ENCODE measurements around the gene ABCC1. TPM values are rescaled to one million over a fixed set of nuclear protein-coding genes. Genes with fewer than 3 reads are reported as not detected.
A peak's percentile ranks its signal among the peaks of the same experiment; 100 is the strongest.

Gene ABCC1
- total RNA-seq, 1 donor from 2014 or later: 69.4 TPM

DNA sequence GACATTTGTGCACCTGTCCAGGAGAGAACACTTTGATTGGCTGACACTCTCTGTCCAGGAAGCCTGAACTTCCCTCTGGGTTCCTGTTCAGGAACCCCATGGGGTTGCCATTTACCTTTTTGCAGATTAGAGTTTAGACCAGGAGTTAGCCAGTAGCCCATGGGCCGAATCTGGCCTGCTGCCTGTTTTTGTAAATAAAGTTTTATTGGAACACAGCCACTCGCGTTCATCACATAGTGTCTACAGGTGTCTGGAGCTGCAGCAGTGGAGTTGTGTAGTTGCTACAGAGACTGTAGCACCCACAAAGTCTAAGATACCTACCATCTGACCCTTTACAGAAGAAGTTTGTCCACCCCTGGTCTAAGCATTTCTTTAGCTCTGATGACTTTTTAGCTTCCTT is 70.9 kb downstream of the ABCC1 start:
- no peak for DNase-seq (ENCODE audit: low spot score in 2 of 2, unreplicated experiment in 2 of 2)
- Mint-ChIP-seq H3K27me3 (ENCODE audit: low read depth) (no peaks in the 10 kb centered on the region), H3K4me3 (no peak overlapping the region), H3K36me3 (peaks cover 41% of the 10 kb centered on the region), H3K27ac (no peak overlapping the region), H3K9me3 (no peaks in the 10 kb centered on the region), H3K4me1 (peaks cover 18% of the 10 kb centered on the region)
- TF ChIP-seq, protein P1, sequence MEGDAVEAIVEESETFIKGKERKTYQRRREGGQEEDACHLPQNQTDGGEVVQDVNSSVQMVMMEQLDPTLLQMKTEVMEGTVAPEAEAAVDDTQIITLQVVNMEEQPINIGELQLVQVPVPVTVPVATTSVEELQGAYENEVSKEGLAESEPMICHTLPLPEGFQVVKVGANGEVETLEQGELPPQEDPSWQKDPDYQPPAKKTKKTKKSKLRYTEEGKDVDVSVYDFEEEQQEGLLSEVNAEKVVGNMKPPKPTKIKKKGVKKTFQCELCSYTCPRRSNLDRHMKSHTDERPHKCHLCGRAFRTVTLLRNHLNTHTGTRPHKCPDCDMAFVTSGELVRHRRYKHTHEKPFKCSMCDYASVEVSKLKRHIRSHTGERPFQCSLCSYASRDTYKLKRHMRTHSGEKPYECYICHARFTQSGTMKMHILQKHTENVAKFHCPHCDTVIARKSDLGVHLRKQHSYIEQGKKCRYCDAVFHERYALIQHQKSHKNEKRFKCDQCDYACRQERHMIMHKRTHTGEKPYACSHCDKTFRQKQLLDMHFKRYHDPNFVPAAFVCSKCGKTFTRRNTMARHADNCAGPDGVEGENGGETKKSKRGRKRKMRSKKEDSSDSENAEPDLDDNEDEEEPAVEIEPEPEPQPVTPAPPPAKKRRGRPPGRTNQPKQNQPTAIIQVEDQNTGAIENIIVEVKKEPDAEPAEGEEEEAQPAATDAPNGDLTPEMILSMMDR (IDR thresholded peaks at IDR 0.05; ENCODE audit: unreplicated experiment): no peak

DNA sequence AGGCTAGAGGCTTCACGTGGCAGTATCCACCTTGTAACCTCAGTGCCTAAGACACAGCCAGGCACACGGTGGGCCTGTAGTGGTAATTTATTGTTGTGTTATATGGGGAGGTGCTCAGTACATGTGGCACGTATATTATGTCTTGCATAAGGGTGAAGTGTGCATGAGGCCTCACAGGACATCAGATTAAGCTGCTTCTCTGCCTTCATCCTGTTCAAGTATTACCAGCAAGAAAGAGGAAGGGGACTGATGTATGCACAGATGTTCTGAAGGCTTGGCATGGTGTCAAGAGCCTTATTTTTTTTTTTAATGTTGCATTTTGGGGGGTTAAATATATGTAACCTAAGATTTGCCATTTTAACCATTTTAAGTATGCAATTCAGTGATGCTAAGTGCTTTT is 71.6 kb downstream of the ABCC1 start:
- H3K4me3 Mint-ChIP-seq: no peak overlapping the region
- H3K27me3 Mint-ChIP-seq (ENCODE audit: low read depth): no peaks in the 10 kb centered on the region
- H3K4me1 Mint-ChIP-seq: peaks cover 18% of the 10 kb centered on the region
- peak overlapping the region; percentile 35 for H3K27ac Mint-ChIP-seq
- H3K9me3 Mint-ChIP-seq: no peaks in the 10 kb centered on the region
- TF ChIP-seq, protein P1 (IDR thresholded peaks at IDR 0.05; ENCODE audit: unreplicated experiment): no peak
- no peak for DNase-seq (ENCODE audit: low spot score in 2 of 2, unreplicated experiment in 2 of 2)
- H3K36me3 Mint-ChIP-seq: peaks cover 39% of the 10 kb centered on the region

DNA sequence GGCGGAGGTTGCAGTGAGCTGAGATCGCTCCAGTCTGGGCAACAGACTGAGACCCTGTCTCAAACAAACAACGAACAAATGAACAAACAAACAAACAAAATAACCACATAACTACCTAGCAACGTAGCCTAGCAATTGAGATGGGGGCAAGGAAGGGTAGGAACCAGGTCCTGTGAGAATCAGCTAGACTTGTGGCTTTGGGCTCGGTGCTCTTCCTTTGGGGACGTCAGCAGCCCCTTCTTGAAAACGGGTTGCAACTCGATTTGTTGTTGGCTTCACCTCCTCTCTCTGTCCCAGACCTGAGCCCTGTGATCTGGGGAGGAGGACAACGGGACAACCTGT is 72.2 kb downstream of the ABCC1 start:
- TF ChIP-seq, protein P1 (IDR thresholded peaks at IDR 0.05; ENCODE audit: unreplicated experiment): no peak
- H3K9me3 Mint-ChIP-seq: no peaks in the 10 kb centered on the region
- no peaks in the 10 kb centered on the region for H3K27me3 Mint-ChIP-seq (ENCODE audit: low read depth)
- DNase-seq (ENCODE audit: low spot score in 2 of 2, unreplicated experiment in 2 of 2): no peak
- peaks cover 18% of the 10 kb centered on the region for H3K4me1 Mint-ChIP-seq
- peaks cover 34% of the 10 kb centered on the region for H3K36me3 Mint-ChIP-seq
- H3K27ac Mint-ChIP-seq: no peak overlapping the region
- H3K4me3 Mint-ChIP-seq: no peak overlapping the region

DNA sequence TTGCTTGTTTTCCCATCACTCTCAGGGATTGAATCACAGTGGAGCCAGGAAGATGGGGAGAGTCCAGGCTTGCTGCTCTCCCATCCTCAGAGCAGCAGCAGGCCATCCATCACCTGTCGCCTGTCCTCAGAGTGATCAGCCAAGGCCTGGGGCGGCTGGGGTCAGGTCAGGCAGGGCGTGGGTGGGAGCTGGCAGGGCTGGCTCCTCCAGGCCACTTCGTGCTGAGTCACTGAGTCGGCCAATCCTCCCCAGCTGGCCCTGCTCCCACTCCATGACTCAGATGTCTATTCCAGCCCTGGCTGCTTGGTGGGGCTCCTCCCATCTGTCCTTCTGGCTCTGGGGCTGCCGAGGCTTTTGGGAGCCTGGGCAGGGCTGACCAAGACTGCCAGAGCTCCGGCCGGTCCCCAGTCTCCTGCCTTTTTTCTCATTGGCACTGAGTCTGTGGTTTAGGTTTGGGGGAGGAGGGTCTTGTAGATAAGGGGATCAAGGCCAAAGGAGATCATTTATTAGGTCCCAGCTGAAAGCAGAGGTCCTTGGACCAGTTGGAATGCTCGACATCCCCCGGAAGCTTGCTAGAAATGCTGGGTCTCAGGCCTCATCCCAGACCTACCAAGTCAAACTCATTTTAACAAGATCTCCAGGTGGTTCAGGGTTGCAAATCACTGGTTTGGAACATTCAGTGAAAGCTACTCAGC is 72.7 kb downstream of the ABCC1 start:
- H3K4me1 Mint-ChIP-seq: peaks cover 18% of the 10 kb centered on the region
- no peak overlapping the region for H3K4me3 Mint-ChIP-seq
- TF ChIP-seq, protein P1 (IDR thresholded peaks at IDR 0.05; ENCODE audit: unreplicated experiment): no peak
- no peaks in the 10 kb centered on the region for H3K27me3 Mint-ChIP-seq (ENCODE audit: low read depth)
- no peaks in the 10 kb centered on the region for H3K9me3 Mint-ChIP-seq
- DNase-seq (ENCODE audit: low spot score in 2 of 2, unreplicated experiment in 2 of 2): peak; percentile 35 to 65
- H3K36me3 Mint-ChIP-seq: peaks cover 29% of the 10 kb centered on the region
- H3K27ac Mint-ChIP-seq: peak overlapping the region; percentile 73

DNA sequence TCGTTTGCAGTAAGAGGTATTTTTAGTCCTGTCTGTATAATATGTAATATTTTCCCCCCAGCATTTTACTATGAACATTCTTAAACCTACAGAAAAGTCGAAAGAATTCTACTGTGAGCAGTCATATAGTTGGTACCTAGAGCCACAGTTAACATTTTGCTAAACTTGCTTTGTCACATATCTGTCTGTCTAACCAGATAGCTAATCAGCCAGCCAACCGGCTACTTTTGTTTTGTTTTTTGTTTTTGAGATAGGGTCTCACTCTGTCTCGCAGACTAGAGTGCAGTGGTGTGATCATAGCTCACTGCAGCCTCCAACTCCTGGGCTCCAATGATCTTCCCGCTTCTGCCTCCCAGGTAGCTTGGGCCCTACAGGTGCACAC is 73.3 kb downstream of the ABCC1 start:
- Mint-ChIP-seq H3K4me1 (peaks cover 18% of the 10 kb centered on the region), H3K4me3 (no peak overlapping the region), H3K9me3 (no peaks in the 10 kb centered on the region), H3K27ac (peak overlapping the region; percentile 73), H3K36me3 (peaks cover 26% of the 10 kb centered on the region), H3K27me3 (ENCODE audit: low read depth) (no peaks in the 10 kb centered on the region)
- no peak for DNase-seq (ENCODE audit: low spot score in 2 of 2, unreplicated experiment in 2 of 2)
- TF ChIP-seq, protein P1 (IDR thresholded peaks at IDR 0.05; ENCODE audit: unreplicated experiment): no peak
